Gastrocnemius medialis (tissue), 4 donors: ENCODE data around the gene SMYD2. TPM values are rescaled to one million over a fixed set of nuclear protein-coding genes. Genes with fewer than 3 reads are reported as not detected.

Experiments
- ATAC-seq, 2 donors: fragments of 150-250 bp; one replicate each; pipeline ENCODE4 v1.9.1; 2016
- DNase-seq, 2 donors: peaks; one replicate each; pipeline ENCODE4 v3.0.0-alpha.2; 2019
- H3K27ac ChIP-seq, 4 donors: fragments of 200-600 bp; sonication (generic); 1 replicate in 1 of 4; 2 replicates in 3 of 4; pipeline ENCODE4 v1.5.1; 2016 to 2018; ENCODE audit warnings: mild to moderate bottlenecking in 2 of 4, moderate library complexity in 1 of 4
- H3K27me3 ChIP-seq, 3 donors: fragments of 200-600 bp; sonication (generic) in 2 of 3; 1 replicate in 1 of 3; 2 replicates in 2 of 3; pipeline versions ENCODE4 v1.5.1 to v1.6.0; 2016 to 2019; ENCODE audit warnings: mild to moderate bottlenecking in 1 of 3, moderate library complexity in 1 of 3
- H3K36me3 ChIP-seq, 2 donors: fragments of 200-600 bp; sonication (generic) in 1 of 2; one replicate each; pipeline ENCODE4 v1.5.1; 2017 to 2018
- H3K4me1 ChIP-seq, 2 donors: fragments of 200-600 bp; sonication (generic) in 1 of 2; one replicate each; pipeline ENCODE4 v1.5.1; 2016 to 2017; ENCODE audit warnings: mild to moderate bottlenecking in 2 of 2
- H3K4me3 ChIP-seq, 4 donors: fragments of 200-600 bp; sonication (generic) in 3 of 4; 1 replicate in 1 of 4; 2 replicates in 3 of 4; pipeline ENCODE4 v1.5.1; 2016 to 2019; ENCODE audit warnings: mild to moderate bottlenecking in 2 of 4
- H3K9me3 ChIP-seq, 3 donors: fragments of 200-600 bp; sonication (generic) in 2 of 3; 1 replicate in 1 of 3; 2 replicates in 2 of 3; pipeline ENCODE4 v1.5.1; 2016 to 2019
- CTCF ChIP-seq, 5 experiments: fragments of 450-650 bp in 3 of 5; fragments of 200-600 bp in 2 of 5; sonication (generic) in 2 of 5; IDR thresholded peaks in 4 of 5; conservative IDR thresholded peaks in 1 of 5; 1 replicate in 4 of 5; 2 replicates in 1 of 5; pipeline ENCODE4 v1.5.1; 2016 to 2019; ENCODE audit warnings: antibody characterized with exemption in 5 of 5, mild to moderate bottlenecking in 3 of 5, moderate library complexity in 3 of 5
- POLR2A ChIP-seq, 2 donors: fragments of 450-650 bp; IDR thresholded peaks; one replicate each; pipeline ENCODE4 v1.6.1; 2017; ENCODE audit warnings: antibody characterized with exemption in 2 of 2, mild to moderate bottlenecking in 2 of 2, moderate library complexity in 2 of 2
- in situ Hi-C, 4 donors: fragments of 200-750 bp; cut with MboI; loops; one replicate each; pipeline versions ENCODE4 v1.15.0 to v1.8.0; 2017; ENCODE audit warnings: low sequenced_read_pairs in 4 of 4
- intact Hi-C: fragments of 100-400 bp; cut with DNase I; formaldehyde crosslinking; loops from one replicate; pipeline ENCODE4 v1.15.1; 2023; ENCODE audit warnings: low total_unique reads
- total RNA-seq, 4 donors: library from RNA; depleted of rRNA; stranded (reverse); fragments of >200 nt; gene quantifications; one replicate each; pipeline versions ENCODE4 v1.1.0 to v1.2.3, GENCODE V29; 2016

Gene SMYD2
- total RNA-seq, 4 donors from 2014 or later = 57.2 to 112 (median 80.4) TPM

- in situ Hi-C loops (no loop called here), intact Hi-C loops (no loop called here)
- no peak for DNase-seq
- no peaks in the 10 kb centered on the region for H3K9me3 ChIP-seq
- H3K27me3 ChIP-seq = no peaks in the 10 kb centered on the region
- no peaks in the 10 kb centered on the region for H3K4me1 ChIP-seq
- TF ChIP-seq POLR2A (IDR thresholded peaks at IDR 0.05) = no peak
- no peak for TF ChIP-seq CTCF (IDR thresholded peaks at IDR 0.05 in 4 of 5, conservative IDR thresholded peaks at IDR 0.05 in 1 of 5)
- no peaks in the 10 kb centered on the region for H3K36me3 ChIP-seq
- H3K27ac ChIP-seq = no peak overlapping the region
- no peak overlapping the region for H3K4me3 ChIP-seq
- no peak for ATAC-seq
These were observed 32.5 kb upstream of the SMYD2 start for GRCh38 chr1:214248311-214249085.

- no peak overlapping the region for H3K4me3 ChIP-seq
- H3K9me3 ChIP-seq = no peaks in the 10 kb centered on the region
- intact Hi-C loops = no loop called here
- H3K36me3 ChIP-seq = no peaks in the 10 kb centered on the region
- H3K27me3 ChIP-seq = no peaks in the 10 kb centered on the region
- no peak for TF ChIP-seq POLR2A (IDR thresholded peaks at IDR 0.05)
- no peak for TF ChIP-seq CTCF (IDR thresholded peaks at IDR 0.05 in 4 of 5, conservative IDR thresholded peaks at IDR 0.05 in 1 of 5)
- ATAC-seq (no peak), DNase-seq (no peak)
- no peak overlapping the region for H3K27ac ChIP-seq
- H3K4me1 ChIP-seq = no peaks in the 10 kb centered on the region
- in situ Hi-C loops = no loop called here
These were observed 31.3 kb upstream of the SMYD2 start for GRCh38 chr1:214249651-214250050.

- no peak for TF ChIP-seq POLR2A (IDR thresholded peaks at IDR 0.05)
- no peak for TF ChIP-seq CTCF (IDR thresholded peaks at IDR 0.05 in 4 of 5, conservative IDR thresholded peaks at IDR 0.05 in 1 of 5)
- Histone ChIP-seq H3K4me3 (no peak overlapping the region), H3K27ac (no peak overlapping the region), H3K4me1 (no peaks in the 10 kb centered on the region), H3K27me3 (no peaks in the 10 kb centered on the region), H3K9me3 (no peaks in the 10 kb centered on the region), H3K36me3 (no peaks in the 10 kb centered on the region)
- no peak for ATAC-seq
- intact Hi-C loops = no loop called here
- in situ Hi-C loops = no loop called here
- no peak for DNase-seq
These were observed 29.6 kb upstream of the SMYD2 start for GRCh38 chr1:214251354-214251753.

- Histone ChIP-seq H3K36me3 (no peaks in the 10 kb centered on the region), H3K27me3 (no peaks in the 10 kb centered on the region), H3K27ac (no peak overlapping the region), H3K4me1 (peaks cover 7 to 11% of the 10 kb centered on the region in 2 donors), H3K9me3 (no peaks in the 10 kb centered on the region), H3K4me3 (no peak overlapping the region)
- DNase-seq (no peak), ATAC-seq (no peak)
- in situ Hi-C loops (loop anchor here in 1 of 4 donors (5.0 kb wide), 1 partner anchor 72 kb away; no protein-coding TSS in a partner anchor), intact Hi-C loops (no loop called here)
- TF ChIP-seq CTCF (IDR thresholded peaks at IDR 0.05 in 4 of 5, conservative IDR thresholded peaks at IDR 0.05 in 1 of 5) (no peak), POLR2A (IDR thresholded peaks at IDR 0.05) (no peak)
These were observed 25.4 kb upstream of the SMYD2 start for GRCh38 chr1:214255509-214255908.
